ENCODE results near the gene MEPE. TPM values are rescaled to one million over a fixed set of nuclear protein-coding genes. Genes with fewer than 3 reads are reported as not detected.

The MEPE gene
- total RNA-seq, 2 experiments from 2014 or later: not detected

DNA sequence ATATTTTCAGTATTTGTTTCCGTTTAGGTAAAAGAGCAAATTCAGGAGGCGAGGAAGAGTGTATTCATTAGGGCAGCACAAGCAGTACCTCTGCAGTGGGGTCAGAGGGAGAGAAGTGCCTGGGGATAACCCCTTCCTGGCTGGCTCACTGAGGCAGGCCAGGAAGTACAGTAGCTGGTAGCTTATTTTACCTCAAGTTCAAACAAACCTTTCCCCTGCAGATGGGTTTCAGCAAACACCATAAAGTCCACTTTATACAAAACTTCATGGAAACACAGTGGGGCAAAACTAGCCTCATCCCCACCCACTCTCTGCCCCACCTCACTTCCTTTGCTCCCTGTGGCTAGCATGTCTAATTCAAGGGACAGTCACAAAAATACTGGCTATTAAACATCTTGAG is 29.5 kb downstream of the MEPE start:
- CTCF ChIA-PET: interaction anchor here (1.1 to 1.5 kb wide), 2 partner anchors 13 to 112 kb away, joined by 3 to 9 read pairs; no protein-coding TSS in a partner anchor
- DNase-seq: no peak
- peaks cover 11% of the 10 kb centered on the region for H3K27me3 Mint-ChIP-seq

DNA sequence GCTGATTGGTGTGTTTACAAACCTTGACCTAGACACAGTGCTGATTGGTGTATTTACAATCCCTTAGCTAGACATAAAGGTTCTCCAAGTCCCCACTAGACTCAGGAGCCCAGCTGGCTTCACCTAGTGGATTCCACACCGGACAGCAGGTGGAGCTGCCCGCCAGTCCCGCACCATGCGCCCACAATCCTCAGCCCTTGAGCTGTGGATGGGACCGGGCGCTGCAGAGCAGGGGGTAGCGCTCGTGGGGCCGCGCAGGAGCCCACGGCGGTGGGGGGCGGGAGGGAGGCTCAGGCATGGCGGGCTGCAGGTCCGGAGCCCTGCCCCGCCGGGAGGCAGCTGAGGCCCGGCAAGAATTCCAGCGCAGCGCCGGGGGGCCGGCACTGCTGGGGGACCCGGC is 30.7 kb downstream of the MEPE start:
- H3K36me3 Mint-ChIP-seq (ENCODE audit: low read depth): no peaks in the 10 kb centered on the region
- intact Hi-C loops (cut with micrococcal nuclease): no loop called here
- DNase-seq (no peak), ATAC-seq (no peak)
- ChIA-PET POLR2A (no interaction called here), CTCF (interaction anchor here (0.8 to 1.0 kb wide), 2 partner anchors 115 to 184 kb away, joined by 3 read pairs; no protein-coding TSS in a partner anchor)
- H3K27ac Mint-ChIP-seq: no peak overlapping the region
- no peak overlapping the region for H3K4me3 Mint-ChIP-seq
- TF ChIP-seq, protein P1, sequence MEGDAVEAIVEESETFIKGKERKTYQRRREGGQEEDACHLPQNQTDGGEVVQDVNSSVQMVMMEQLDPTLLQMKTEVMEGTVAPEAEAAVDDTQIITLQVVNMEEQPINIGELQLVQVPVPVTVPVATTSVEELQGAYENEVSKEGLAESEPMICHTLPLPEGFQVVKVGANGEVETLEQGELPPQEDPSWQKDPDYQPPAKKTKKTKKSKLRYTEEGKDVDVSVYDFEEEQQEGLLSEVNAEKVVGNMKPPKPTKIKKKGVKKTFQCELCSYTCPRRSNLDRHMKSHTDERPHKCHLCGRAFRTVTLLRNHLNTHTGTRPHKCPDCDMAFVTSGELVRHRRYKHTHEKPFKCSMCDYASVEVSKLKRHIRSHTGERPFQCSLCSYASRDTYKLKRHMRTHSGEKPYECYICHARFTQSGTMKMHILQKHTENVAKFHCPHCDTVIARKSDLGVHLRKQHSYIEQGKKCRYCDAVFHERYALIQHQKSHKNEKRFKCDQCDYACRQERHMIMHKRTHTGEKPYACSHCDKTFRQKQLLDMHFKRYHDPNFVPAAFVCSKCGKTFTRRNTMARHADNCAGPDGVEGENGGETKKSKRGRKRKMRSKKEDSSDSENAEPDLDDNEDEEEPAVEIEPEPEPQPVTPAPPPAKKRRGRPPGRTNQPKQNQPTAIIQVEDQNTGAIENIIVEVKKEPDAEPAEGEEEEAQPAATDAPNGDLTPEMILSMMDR (IDR thresholded peaks at IDR 0.05): no peak
- H3K9me3 Mint-ChIP-seq: no peaks in the 10 kb centered on the region
- H3K4me1 Mint-ChIP-seq (ENCODE audit: low read depth): no peaks in the 10 kb centered on the region
- H3K27me3 Mint-ChIP-seq: peaks cover 17% of the 10 kb centered on the region

More for the DNA sequence above, 29.5 kb downstream of the MEPE start:
- intact Hi-C loops (cut with micrococcal nuclease): no loop called here
- Mint-ChIP-seq H3K4me3 (no peak overlapping the region), H3K4me1 (ENCODE audit: low read depth) (no peaks in the 10 kb centered on the region), H3K27ac (no peak overlapping the region), H3K36me3 (ENCODE audit: low read depth) (no peaks in the 10 kb centered on the region), H3K9me3 (no peaks in the 10 kb centered on the region)
- no peak for ATAC-seq
- TF ChIP-seq, protein P1 (IDR thresholded peaks at IDR 0.05): no peak
- POLR2A ChIA-PET: no interaction called here

GRCh38 chr4:87864321-87864720 is 31.6 kb downstream of the MEPE start:
- intact Hi-C loops (cut with micrococcal nuclease): no loop called here
- no peaks in the 10 kb centered on the region for H3K4me1 Mint-ChIP-seq (ENCODE audit: low read depth)
- ATAC-seq: no peak
- no peak for DNase-seq
- peaks cover 15% of the 10 kb centered on the region for H3K27me3 Mint-ChIP-seq
- CTCF ChIA-PET: no interaction called here
- H3K36me3 Mint-ChIP-seq (ENCODE audit: low read depth): no peaks in the 10 kb centered on the region
- POLR2A ChIA-PET: no interaction called here
- no peak overlapping the region for H3K4me3 Mint-ChIP-seq
- no peaks in the 10 kb centered on the region for H3K9me3 Mint-ChIP-seq
- TF ChIP-seq, protein P1 (IDR thresholded peaks at IDR 0.05): no peak
- no peak overlapping the region for H3K27ac Mint-ChIP-seq

GRCh38 chr4:87865288-87865687 is 32.5 kb downstream of the MEPE start:
- Mint-ChIP-seq H3K9me3 (no peaks in the 10 kb centered on the region), H3K27ac (no peak overlapping the region), H3K4me3 (no peak overlapping the region), H3K4me1 (ENCODE audit: low read depth) (no peaks in the 10 kb centered on the region), H3K36me3 (ENCODE audit: low read depth) (no peaks in the 10 kb centered on the region), H3K27me3 (peaks cover 15% of the 10 kb centered on the region)
- TF ChIP-seq, protein P1 (IDR thresholded peaks at IDR 0.05): no peak
- intact Hi-C loops (cut with micrococcal nuclease): no loop called here
- ATAC-seq (no peak), DNase-seq (no peak)
- ChIA-PET CTCF (interaction anchor here (1.4 to 1.6 kb wide), 2 partner anchors 16 to 109 kb away, joined by 4 to 5 read pairs; no protein-coding TSS in a partner anchor), POLR2A (no interaction called here)

- H3K27me3 Mint-ChIP-seq: peaks cover 15% of the 10 kb centered on the region
- CTCF ChIA-PET: interaction anchor here (1.4 to 1.6 kb wide), 2 partner anchors 17 to 108 kb away, joined by 4 to 5 read pairs; no protein-coding TSS in a partner anchor
- TF ChIP-seq, protein P1 (IDR thresholded peaks at IDR 0.05): no peak
- H3K4me3 Mint-ChIP-seq: no peak overlapping the region
- ATAC-seq (no peak), DNase-seq (no peak)
- intact Hi-C loops (cut with micrococcal nuclease): no loop called here
- no peaks in the 10 kb centered on the region for H3K9me3 Mint-ChIP-seq
- H3K27ac Mint-ChIP-seq: no peak overlapping the region
- no peaks in the 10 kb centered on the region for H3K4me1 Mint-ChIP-seq (ENCODE audit: low read depth)
- POLR2A ChIA-PET: no interaction called here
- H3K36me3 Mint-ChIP-seq (ENCODE audit: low read depth): no peaks in the 10 kb centered on the region
Measured at GRCh38 chr4:87865960-87866598, 33.3 kb downstream of the MEPE start.

Measured in activated CD8-positive, alpha-beta T cell treated with anti-CD3 and anti-CD28 coated beads for 36 hours (primary cell).